DMS53 treated with DMSO at 0.1 percent for 48 hours (cell line): ENCODE measurements around the gene TAS2R14.

ENCODE experiments used
- DNase-seq: peaks from one replicate; lab custom pipeline; 2025; ENCODE audit not compliant: unreplicated experiment; lab: John Stamatoyannopoulos, UW

TAS2R14 gene

DNA sequence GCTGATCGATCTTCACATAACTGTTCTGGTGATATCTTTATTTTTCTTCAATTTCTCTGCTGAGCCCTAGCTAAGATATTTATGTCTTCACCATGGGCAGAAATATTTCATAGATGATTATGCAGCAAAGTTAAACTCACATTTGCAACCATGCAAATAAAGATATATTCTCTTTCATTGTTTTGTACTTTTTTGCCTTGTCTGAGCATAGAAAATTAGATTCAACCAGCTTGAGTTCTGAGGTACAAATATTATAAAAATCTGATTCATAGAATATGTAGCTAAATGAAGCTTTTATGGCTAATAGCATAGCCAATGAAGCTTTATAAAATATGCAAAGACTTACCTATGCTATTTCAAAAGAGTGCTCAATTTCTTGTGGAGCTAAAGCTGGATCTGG is 29.6 kb downstream of the TAS2R14 start, which contains the start of gene TAS2R13:
TAS2R13 (minus strand) TSS at position 101 of the 400 bp plus-strand sequence. CDS start 264 bp downstream, outside the sequence.
- no peak for DNase-seq

DNA sequence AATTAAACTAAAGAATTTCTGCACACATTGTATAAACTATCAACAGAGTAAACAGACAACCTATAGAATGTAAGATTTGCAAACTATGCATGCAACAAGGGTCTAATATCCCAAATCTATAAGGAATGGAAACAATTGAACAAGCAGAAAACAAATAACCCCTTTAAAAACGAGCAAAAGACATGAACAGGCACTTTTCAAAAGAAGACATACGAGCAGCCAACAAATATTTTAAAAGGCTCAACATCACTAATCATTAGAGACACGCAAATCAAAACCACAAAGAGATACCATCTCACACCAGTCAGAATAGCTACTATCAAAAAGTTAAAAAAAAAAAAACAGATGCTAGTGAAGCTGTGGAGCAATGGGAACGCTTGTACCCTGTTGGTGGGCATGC is 34.4 kb downstream of the TAS2R14 start:
- DNase-seq = no peak

DNA sequence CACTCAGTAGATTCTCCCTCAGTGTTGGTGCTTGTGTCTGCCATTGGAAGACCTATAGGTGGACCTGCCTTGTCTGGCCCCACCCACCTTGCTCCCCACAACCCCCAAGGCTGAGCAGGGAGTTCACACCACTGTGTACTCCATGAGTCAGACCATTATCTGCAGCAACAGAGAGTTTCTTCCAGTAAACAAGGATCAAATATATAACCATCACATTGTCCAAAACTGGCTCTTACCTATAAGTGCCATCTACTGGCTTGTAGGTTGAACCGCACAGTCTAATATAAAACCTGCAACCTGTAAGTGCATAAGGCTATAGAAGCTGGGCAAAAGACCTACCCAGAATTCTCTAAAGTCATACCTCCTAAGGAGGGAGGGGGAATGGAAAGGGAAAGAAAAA is 37.6 kb downstream of the TAS2R14 start:
- peak; percentile 27 for DNase-seq

DNA sequence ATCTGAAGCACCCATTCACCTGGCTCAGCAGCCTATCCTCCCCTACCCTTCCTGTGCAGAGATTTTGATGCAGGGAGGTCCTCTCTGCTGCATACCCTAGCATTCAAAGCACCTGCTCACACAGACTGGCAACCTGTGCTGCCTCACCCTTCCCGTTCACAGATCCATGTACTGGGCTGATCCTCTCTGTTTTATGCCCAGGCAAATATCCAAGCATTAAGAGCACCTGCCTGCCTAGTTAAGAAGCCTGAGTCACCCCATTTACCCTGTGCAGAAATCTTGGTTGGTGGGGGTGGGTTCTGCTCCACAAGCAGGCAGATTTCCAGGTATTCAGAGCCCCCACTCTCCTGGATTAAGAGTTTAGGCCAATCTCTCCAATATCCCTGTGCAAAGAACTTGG is 38.1 kb downstream of the TAS2R14 start:
- DNase-seq = no peak

DNA sequence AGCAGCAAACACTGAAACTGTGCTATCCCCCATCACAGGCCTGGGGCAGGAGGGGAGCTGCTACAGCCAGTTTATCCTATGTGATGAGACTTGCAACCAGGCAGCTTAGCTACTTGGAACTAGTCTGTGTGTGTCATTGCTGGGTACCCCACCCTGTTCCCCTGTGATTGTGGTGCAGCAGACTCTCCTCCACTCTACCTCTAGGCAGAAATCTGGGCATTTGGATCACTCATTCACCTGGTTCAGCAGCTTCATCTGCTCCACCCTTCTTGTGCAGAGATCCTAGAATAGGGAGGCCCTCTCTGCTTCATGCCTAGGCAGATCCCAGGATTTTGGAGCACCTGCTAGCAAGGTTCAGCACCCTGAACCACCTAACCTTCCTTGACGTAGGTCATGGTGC is 38.5 kb downstream of the TAS2R14 start:
- DNase-seq = no peak

DNA sequence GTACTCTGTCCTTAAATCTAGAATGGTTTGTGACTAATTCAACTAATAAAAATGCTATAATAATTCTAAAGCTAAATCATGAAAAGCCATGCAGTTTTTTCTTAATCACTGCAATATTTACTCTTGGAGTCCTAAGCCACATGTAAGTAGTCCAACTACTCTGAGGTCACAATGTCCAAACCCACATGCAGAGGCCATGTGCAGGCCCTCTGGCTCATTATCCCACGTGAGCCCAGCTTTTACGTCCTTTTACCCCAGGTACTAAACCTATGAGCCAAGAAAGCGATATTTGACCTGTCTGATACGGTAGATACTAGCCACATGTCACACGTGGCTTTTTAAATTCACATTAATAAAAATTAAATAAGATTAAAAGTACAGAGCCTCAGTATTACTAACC is 42.2 kb downstream of the TAS2R14 start:
- DNase-seq = no peak

DNA sequence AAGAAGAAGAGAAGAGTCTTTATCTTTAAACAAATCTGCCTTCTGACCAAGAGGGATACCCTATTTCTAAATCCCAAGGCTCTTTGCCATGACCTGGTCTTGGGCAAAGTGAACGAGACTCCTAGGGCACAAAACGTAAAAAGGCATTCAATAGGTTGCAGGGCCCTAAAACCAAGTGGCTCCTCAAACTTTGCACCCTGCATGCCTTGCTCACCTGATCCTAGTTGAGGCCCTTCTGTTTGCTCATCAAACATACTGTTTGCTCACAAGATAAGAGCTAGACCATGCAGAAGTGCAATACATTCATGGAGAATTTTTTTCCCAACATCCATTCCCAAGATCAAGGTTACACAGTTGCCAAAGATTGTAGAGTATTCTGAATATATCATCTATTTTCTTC is 47.1 kb downstream of the TAS2R14 start:
- peak; percentile 90 for DNase-seq

DNA sequence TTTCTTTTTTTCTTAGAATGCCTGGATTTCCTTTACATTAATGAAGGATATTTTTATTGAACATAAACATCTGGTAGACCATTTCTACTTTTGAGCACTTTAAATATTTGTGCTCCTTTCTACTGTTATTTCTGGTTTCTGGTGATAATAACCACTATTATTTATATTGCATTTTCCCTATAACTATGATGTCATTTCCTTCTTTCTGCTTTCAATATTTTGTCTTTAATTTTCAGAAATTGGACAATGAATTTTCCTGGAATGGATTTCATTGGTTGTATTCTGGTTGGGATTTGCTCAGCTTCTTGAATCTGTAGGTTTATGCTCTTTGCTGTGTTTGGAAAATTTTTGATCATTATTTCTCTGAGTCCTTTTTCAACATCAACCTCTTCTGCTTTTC is 49.8 kb downstream of the TAS2R14 start:
- DNase-seq = no peak
